Measurements from ENCODE around the gene ADGRG1.

- TF ChIP-seq CTCF (IDR thresholded peaks at IDR 0.05; ENCODE audit: insufficient read depth, low read depth, low read length) (no peak), EZH2 (IDR thresholded peaks at IDR 0.05; ENCODE audit: insufficient read depth, low read length) (no peak)
Observed at GRCh38 chr16:57685633-57686032, 57.2 kb downstream of the ADGRG1 start.
